HG02798 (cell line): Measurements from ENCODE around the gene RHAG.
"Not testable (repeated sequence)": the region's sequence is repeated elsewhere in the genome, so short reads cannot be mapped to it uniquely, and the experiment has no call there.

Source experiments
- ATAC-seq: cut with Tn5 transposase; IDR thresholded peaks from one replicate; pipeline ENCODE4 v1.9.1; 2021; ENCODE audit warnings: mild to moderate bottlenecking; ENCODE audit not compliant: unreplicated experiment, poor library complexity

Gene RHAG

GRCh38 chr6:49636713-49637349, at the start of gene RHAG:
TSS of gene RHAG (minus strand) at chr6:49636839. CDS start at chr6:49636812, 27 bp downstream.
- no peak for ATAC-seq

- ATAC-seq, result no peak
These were observed 40.1 kb upstream of the RHAG start for GRCh38 chr6:49676671-49677281.

GRCh38 chr6:49675816-49676215, 39.2 kb upstream of the RHAG start:
- ATAC-seq, result no peak

- no peak for ATAC-seq
These were observed 31.5 kb upstream of the RHAG start for GRCh38 chr6:49668083-49668511.

- no peak for ATAC-seq
These were observed 30.5 kb upstream of the RHAG start for GRCh38 chr6:49666930-49667757.

- no peak for ATAC-seq
These were observed 29.8 kb upstream of the RHAG start for GRCh38 chr6:49666480-49666879.

GRCh38 chr6:49664817-49665216, 28.2 kb upstream of the RHAG start:
- no peak for ATAC-seq

GRCh38 chr6:49664054-49664453, 27.4 kb upstream of the RHAG start:
- ATAC-seq, result not testable (repeated sequence)

- no peak for ATAC-seq
These were observed 26.2 kb upstream of the RHAG start for GRCh38 chr6:49662892-49663261.

- ATAC-seq, result no peak
These were observed 25.7 kb upstream of the RHAG start for GRCh38 chr6:49662231-49662891.

GRCh38 chr6:49653942-49654341, 17.3 kb upstream of the RHAG start:
- no peak for ATAC-seq

- ATAC-seq, result no peak
These were observed 16.8 kb upstream of the RHAG start for GRCh38 chr6:49653438-49653837.

GRCh38 chr6:49651239-49651638, 14.6 kb upstream of the RHAG start:
- ATAC-seq, result no peak

- no peak for ATAC-seq
These were observed 13.3 kb upstream of the RHAG start for GRCh38 chr6:49649988-49650387.

- ATAC-seq, result no peak
These were observed 11.4 kb upstream of the RHAG start for GRCh38 chr6:49648036-49648435.

GRCh38 chr6:49647476-49647875, 10.8 kb upstream of the RHAG start:
- no peak for ATAC-seq

- no peak for ATAC-seq
These were observed 10.3 kb upstream of the RHAG start for GRCh38 chr6:49646942-49647341.

GRCh38 chr6:49646130-49646824, 9.6 kb upstream of the RHAG start:
- no peak for ATAC-seq

GRCh38 chr6:49645139-49645538, 8.5 kb upstream of the RHAG start:
- ATAC-seq, result no peak

- no peak for ATAC-seq
These were observed 2.7 kb upstream of the RHAG start for GRCh38 chr6:49639177-49639817.
